CD4-positive, alpha-beta T cell treated with Interleukin-10 for 1 hour (primary cell): ENCODE results near the gene TCAF1.

ENCODE experiments used
- DNase-seq: peaks from one replicate; pipeline ENCODE4 v3.0.0-alpha.2; 2020

Gene TCAF1

GRCh38 chr7:143901668-143902331 is at the start of gene TCAF1:
TCAF1 (minus strand) TSS chr7:143902176; CDS start chr7:143876608, 25,568 bp downstream.
- peak; percentile 90 for DNase-seq

GRCh38 chr7:143948733-143949132 is 46.8 kb upstream of the TCAF1 start:
- DNase-seq, result no peak

- DNase-seq, result no peak
Observed at GRCh38 chr7:143947111-143947510, 45.1 kb upstream of the TCAF1 start.

GRCh38 chr7:143945423-143945822 is 43.4 kb upstream of the TCAF1 start:
- no peak for DNase-seq

- no peak for DNase-seq
Observed at GRCh38 chr7:143938379-143939243, 36.6 kb upstream of the TCAF1 start.

GRCh38 chr7:143936087-143937009 is 34.4 kb upstream of the TCAF1 start:
- no peak for DNase-seq

GRCh38 chr7:143934526-143935325 is 32.8 kb upstream of the TCAF1 start, which contains the start of gene OR2F2:
OR2F2 (plus strand) TSS chr7:143935233; CDS start chr7:143935233, 0 bp downstream.
- no peak for DNase-seq

- no peak for DNase-seq
Observed at GRCh38 chr7:143931739-143932138, 29.8 kb upstream of the TCAF1 start.

GRCh38 chr7:143929224-143929920 is 27.4 kb upstream of the TCAF1 start:
- no peak for DNase-seq

GRCh38 chr7:143924851-143925250 is 22.9 kb upstream of the TCAF1 start:
- no peak for DNase-seq

- DNase-seq, result no peak
Observed at GRCh38 chr7:143914938-143915652, 13.1 kb upstream of the TCAF1 start.

GRCh38 chr7:143913945-143914615 is 12.1 kb upstream of the TCAF1 start:
- DNase-seq, result no peak

- DNase-seq, result no peak
Observed at GRCh38 chr7:143910473-143911248, 8.7 kb upstream of the TCAF1 start.

GRCh38 chr7:143909863-143910262 is 7.9 kb upstream of the TCAF1 start:
- DNase-seq, result no peak

GRCh38 chr7:143908120-143908519 is 6.1 kb upstream of the TCAF1 start:
- no peak for DNase-seq

GRCh38 chr7:143906895-143907294 is 4.9 kb upstream of the TCAF1 start:
- no peak for DNase-seq

- DNase-seq, result no peak
Observed at GRCh38 chr7:143906151-143906550, 4.2 kb upstream of the TCAF1 start.

- DNase-seq, result no peak
Observed at GRCh38 chr7:143905509-143905908, 3.5 kb upstream of the TCAF1 start.

GRCh38 chr7:143902332-143902899 is 440 bp upstream of the TCAF1 start:
- DNase-seq, result peak; percentile 6
